Measurements from ENCODE around the gene CASP6.

The CASP6 gene

DNA sequence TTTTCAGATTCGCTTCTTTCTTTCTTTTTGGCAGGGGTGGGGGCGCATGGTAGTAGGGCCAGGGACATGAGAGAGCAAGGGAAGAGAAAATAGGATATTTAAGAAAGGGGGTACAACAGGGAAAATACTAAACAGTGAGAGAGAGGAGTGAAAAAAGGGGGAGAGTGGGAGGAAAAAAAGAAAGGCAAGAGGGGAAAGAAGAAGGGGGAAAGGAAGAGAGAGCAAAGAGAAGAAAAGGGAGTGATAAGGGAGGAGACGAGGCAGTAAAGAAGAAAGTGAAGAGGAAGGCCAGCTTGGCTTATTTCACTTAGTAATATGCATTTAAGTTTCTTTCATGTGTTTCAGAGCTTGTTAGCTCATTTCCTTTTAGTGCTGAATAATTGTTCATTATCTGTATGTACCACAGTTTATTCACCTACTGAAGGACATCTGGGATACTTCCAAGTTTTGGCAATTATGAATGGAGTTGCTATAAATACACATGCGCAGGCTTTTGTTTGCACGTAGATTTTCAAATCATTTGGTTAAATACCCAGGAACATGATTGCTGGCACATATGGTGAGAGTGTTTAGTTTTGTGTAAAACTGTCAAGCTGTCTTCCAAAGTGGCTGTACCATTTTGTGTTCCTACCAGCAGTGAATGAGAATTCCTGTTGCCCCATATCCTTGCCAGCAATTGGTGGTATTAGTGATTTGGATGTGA is 37.3 kb downstream of the CASP6 start:
- DNase-seq: no peak

DNA sequence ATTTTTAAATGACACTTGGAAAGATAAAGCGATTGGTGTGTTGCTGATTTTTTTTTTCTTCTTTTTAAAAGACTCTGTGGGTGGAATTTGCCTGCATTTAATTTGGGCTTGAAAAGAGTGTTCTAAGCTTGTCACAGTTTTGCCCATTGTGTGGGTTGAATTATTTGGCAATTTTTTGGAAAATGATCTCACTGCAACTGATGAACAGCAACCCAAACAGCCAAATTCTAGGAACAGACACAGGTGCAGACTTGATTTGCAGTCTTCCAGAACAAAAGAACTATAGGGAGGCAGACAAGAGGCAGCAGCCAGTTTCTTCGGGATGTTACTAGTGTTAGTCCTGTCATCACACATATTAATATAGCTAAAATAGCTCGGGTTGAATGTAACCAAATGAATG is 40.5 kb downstream of the CASP6 start:
- DNase-seq: no peak

GRCh38 chr4:109662116-109662515 is 41.1 kb downstream of the CASP6 start:
- DNase-seq: no peak

GRCh38 chr4:109658871-109659410 is 44.3 kb downstream of the CASP6 start:
- DNase-seq: no peak

GRCh38 chr4:109657854-109658418 is 45.3 kb downstream of the CASP6 start:
- no peak for DNase-seq

GRCh38 chr4:109655396-109655795 is 47.8 kb downstream of the CASP6 start:
- DNase-seq: no peak

GRCh38 chr4:109649872-109650271 is 53.4 kb downstream of the CASP6 start:
- no peak for DNase-seq

- no peak for DNase-seq
These were observed 54.2 kb downstream of the CASP6 start for GRCh38 chr4:109648997-109649575.

DNA sequence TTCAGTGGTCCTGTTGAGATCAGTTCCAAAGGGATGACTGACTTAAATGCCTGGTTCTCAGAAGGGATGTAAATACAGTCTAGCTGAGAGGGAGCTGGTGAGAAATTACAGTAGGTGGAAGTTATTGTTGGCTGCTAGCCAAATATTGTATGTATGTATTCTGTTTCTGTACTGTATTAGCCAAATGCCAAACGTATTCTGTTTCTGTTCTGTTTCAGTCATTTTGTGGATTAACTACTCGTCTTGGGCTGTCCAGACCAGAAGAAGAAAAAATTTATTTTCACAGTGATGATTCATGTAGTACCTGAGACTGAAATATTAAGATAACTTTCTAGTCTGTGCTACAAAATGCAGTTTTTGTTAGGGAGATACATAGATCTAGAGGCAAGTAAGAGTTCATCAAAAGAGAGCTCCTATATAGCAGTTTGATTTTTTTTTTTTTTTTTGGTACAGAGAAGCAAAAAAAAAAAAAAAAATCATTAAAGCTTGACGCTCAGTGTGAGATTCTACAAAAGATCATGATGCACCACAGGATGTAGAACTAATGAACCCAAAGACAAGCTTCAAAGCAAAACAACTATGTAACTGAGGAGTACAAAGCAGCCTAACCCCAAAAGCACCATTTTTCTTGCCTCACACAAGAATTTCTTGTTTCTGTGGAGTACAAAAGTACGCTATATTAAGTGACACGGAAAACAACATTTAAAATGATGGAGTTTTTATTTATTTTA is 54.8 kb downstream of the CASP6 start:
- no peak for DNase-seq

GRCh38 chr4:109645874-109646710 is 57.2 kb downstream of the CASP6 start:
- DNase-seq: no peak

GRCh38 chr4:109640644-109641043 is 62.6 kb downstream of the CASP6 start:
- no peak for DNase-seq

All from NCI-H2029 (cell line).